Peyer's patch (tissue), 4 donors: ENCODE data around the gene HYAL1. TPM values are rescaled to one million over a fixed set of nuclear protein-coding genes. Genes with fewer than 3 reads are reported as not detected.

Source experiments
- DNase-seq, 3 donors: peaks; one replicate each; pipeline ENCODE4 v3.0.0-alpha.2; 2017 to 2019
- H3K27ac ChIP-seq, 4 donors: fragments of 200-600 bp; sonication (generic); one replicate each; pipeline ENCODE4 v1.5.1; 2016 to 2019
- H3K27me3 ChIP-seq, 2 donors: fragments of 200-600 bp; sonication (generic); one replicate each; pipeline ENCODE4 v1.5.1; 2019
- H3K36me3 ChIP-seq, 3 donors: fragments of 200-600 bp; sonication (generic); one replicate each; pipeline ENCODE4 v1.5.1; 2016 to 2019
- H3K4me1 ChIP-seq, 4 donors: fragments of 200-600 bp; sonication (generic); one replicate each; pipeline ENCODE4 v1.5.1; 2016 to 2019
- H3K4me3 ChIP-seq, 4 donors: fragments of 200-600 bp; sonication (generic); 1 replicate in 3 of 4; 2 replicates in 1 of 4; pipeline ENCODE4 v1.5.1; 2016 to 2019; ENCODE audit warnings: mild to moderate bottlenecking in 1 of 4
- H3K9me3 ChIP-seq, 4 donors: fragments of 200-600 bp; sonication (generic); one replicate each; pipeline ENCODE4 v1.5.1; 2016 to 2019; ENCODE audit warnings: mild to moderate bottlenecking in 1 of 4
- CTCF ChIP-seq, 6 experiments: fragments of 450-650 bp in 4 of 6; fragments of 200-600 bp in 2 of 6; sonication (generic) in 1 of 6; IDR thresholded peaks; one replicate each; pipeline ENCODE4 v1.5.1; 2017 to 2019; ENCODE audit warnings: antibody characterized with exemption in 6 of 6, mild to moderate bottlenecking in 3 of 6, moderate library complexity in 1 of 6
- POLR2A ChIP-seq, 2 donors: fragments of 450-650 bp; IDR thresholded peaks; one replicate each; pipeline ENCODE4 v1.5.1; 2017; ENCODE audit warnings: antibody characterized with exemption in 2 of 2, mild to moderate bottlenecking in 2 of 2, moderate library complexity in 2 of 2
- total RNA-seq, 4 donors: library from RNA; depleted of rRNA; stranded (reverse); fragments of >200 nt; gene quantifications; one replicate each; pipeline ENCODE4 v1.1.0, GENCODE V29; 2016

The HYAL1 gene
- total RNA-seq, 4 donors from 2014 or later: 1.2 to 5.1 (median 4.6) TPM

- H3K27me3 ChIP-seq: no peaks in the 10 kb centered on the region
- H3K9me3 ChIP-seq: no peaks in the 10 kb centered on the region
- H3K27ac ChIP-seq: peak overlapping the region in 3 of 4 donors; percentile 92 to 100 (median 96)
- TF ChIP-seq POLR2A (IDR thresholded peaks at IDR 0.05) (no peak), CTCF (IDR thresholded peaks at IDR 0.05) (peak in 1 of 6 experiments; percentile 1)
- peak overlapping the region in 2 of 4 donors; percentile 57 to 66 for H3K4me3 ChIP-seq
- peaks cover 14 to 78% (median 16%) of the 10 kb centered on the region in 4 donors for H3K4me1 ChIP-seq
- peaks cover 0 to 5% (median 0%) of the 10 kb centered on the region in 3 donors for H3K36me3 ChIP-seq
- DNase-seq: no peak
Measured at GRCh38 chr3:50269977-50270413, 33.4 kb downstream of the HYAL1 start.

GRCh38 chr3:50269460-50269859 lies 33.9 kb downstream of the HYAL1 start:
- Histone ChIP-seq H3K4me3 (peak overlapping the region in 3 of 4 donors; percentile 30 to 66 (median 57)), H3K4me1 (peaks cover 9 to 82% (median 18%) of the 10 kb centered on the region in 4 donors), H3K36me3 (peaks cover 0 to 5% (median 0%) of the 10 kb centered on the region in 3 donors), H3K27me3 (no peaks in the 10 kb centered on the region), H3K9me3 (no peaks in the 10 kb centered on the region), H3K27ac (peak overlapping the region; percentile 38 to 100 (median 94))
- DNase-seq: no peak
- TF ChIP-seq POLR2A (IDR thresholded peaks at IDR 0.05) (no peak), CTCF (IDR thresholded peaks at IDR 0.05) (no peak)

- Histone ChIP-seq H3K27ac (peak within 1 kb of the TSS; percentile 50 to 100 (median 94)), H3K27me3 (no peaks in the 10 kb centered on the region), H3K9me3 (no peaks in the 10 kb centered on the region), H3K4me1 (peaks cover 7 to 82% (median 18%) of the 10 kb centered on the region in 4 donors), H3K4me3 (peak within 1 kb of the TSS in 3 of 4 donors; percentile 30 to 66 (median 57)), H3K36me3 (peaks cover 0 to 4% (median 0%) of the 10 kb centered on the region in 3 donors)
- peak; percentile 88 to 90 for TF ChIP-seq POLR2A (IDR thresholded peaks at IDR 0.05)
- no peak for TF ChIP-seq CTCF (IDR thresholded peaks at IDR 0.05)
- peak in 2 of 3 donors; percentile 91 to 94 for DNase-seq
Measured at GRCh38 chr3:50268703-50269451, 34.5 kb downstream of the HYAL1 start, which contains the start of gene SEMA3B. TSS of gene SEMA3B (plus strand) at chr3:50269147. CDS start at chr3:50269241, 94 bp downstream.

- TF ChIP-seq CTCF (IDR thresholded peaks at IDR 0.05) (no peak), POLR2A (IDR thresholded peaks at IDR 0.05) (no peak)
- Histone ChIP-seq H3K36me3 (no peaks in the 10 kb centered on the region), H3K27me3 (no peaks in the 10 kb centered on the region), H3K4me1 (peaks cover 5 to 76% (median 14%) of the 10 kb centered on the region in 4 donors), H3K27ac (peak overlapping the region; percentile 50 to 100 (median 94)), H3K9me3 (no peaks in the 10 kb centered on the region), H3K4me3 (peak overlapping the region in 2 of 4 donors; percentile 57 to 66)
- DNase-seq: no peak
Measured at GRCh38 chr3:50268276-50268675, 35.1 kb downstream of the HYAL1 start.

GRCh38 chr3:50267280-50267913 lies 36.0 kb downstream of the HYAL1 start:
- peak overlapping the region; percentile 50 to 100 (median 94) for H3K27ac ChIP-seq
- H3K4me3 ChIP-seq: peak overlapping the region; percentile 20 to 54 (median 44)
- no peaks in the 10 kb centered on the region for H3K27me3 ChIP-seq
- H3K36me3 ChIP-seq: no peaks in the 10 kb centered on the region
- TF ChIP-seq POLR2A (IDR thresholded peaks at IDR 0.05): peak; percentile 69 to 78
- no peak for TF ChIP-seq CTCF (IDR thresholded peaks at IDR 0.05)
- DNase-seq: peak in 2 of 3 donors; percentile 81 to 84
- peaks cover 0 to 67% (median 10%) of the 10 kb centered on the region in 4 donors for H3K4me1 ChIP-seq
- H3K9me3 ChIP-seq: no peaks in the 10 kb centered on the region
